ENCODE data around the gene AIPL1. TPM values are rescaled to one million over a fixed set of nuclear protein-coding genes. Genes with fewer than 3 reads are reported as not detected.

AIPL1 gene
- total and polyA plus RNA-seq, 2 of the 4 experiments (the other 2 are of a cell fraction): not detected

DNA sequence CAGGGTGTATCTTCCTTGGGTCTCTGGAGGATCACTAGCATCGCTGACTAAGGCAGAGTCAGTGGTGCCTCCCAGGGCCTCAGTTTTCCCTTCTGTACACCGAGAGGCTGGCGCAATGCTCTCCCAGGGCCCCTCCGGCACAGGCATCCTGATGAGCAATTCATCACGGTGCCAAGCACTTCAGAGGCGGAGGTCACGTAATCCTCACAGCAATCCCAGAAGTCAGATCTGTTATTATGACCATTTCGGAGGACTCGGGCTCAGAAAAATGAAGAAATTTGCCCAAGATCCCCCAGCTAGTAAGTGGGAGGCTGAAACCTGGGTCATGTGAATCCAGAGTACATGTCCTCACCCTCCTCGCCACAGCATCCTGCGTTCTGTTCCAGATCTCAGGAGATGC lies 46.5 kb downstream of the AIPL1 start:
- no TSS peak for BruUV-seq (replicated peaks)
- intact Hi-C loops (cut with micrococcal nuclease): no loop called here
- Histone ChIP-seq H2BK5ac (ENCODE audit: low read depth, low read length, poor library complexity, severe bottlenecking) (no peak overlapping the region), H3K9me1 (ENCODE audit: insufficient read depth, low read length) (no peaks in the 10 kb centered on the region), H3K27me3 (ENCODE audit: control insufficient read depth, insufficient read depth, low read length) (no peaks in the 10 kb centered on the region; the same call in 1 of the 2 replicates), H2BK120ac (ENCODE audit: low read depth, low read length) (no peak overlapping the region), H3K14ac (replicated peaks; ENCODE audit: low read depth, low read length) (no peak overlapping the region), H2BK20ac (ENCODE audit: low read depth, low read length) (no peak overlapping the region), H3K4me1 (ENCODE audit: control insufficient read depth, insufficient read depth, low read length) (no peaks in the 10 kb centered on the region), H3K4me3 (ENCODE audit: insufficient read depth, low read depth, low read length) (no peak overlapping the region), H2BK15ac (ENCODE audit: low read depth, low read length) (no peak overlapping the region), H3K36me3 (ENCODE audit: control insufficient read depth, insufficient read depth, low read length) (no peaks in the 10 kb centered on the region), H2AFZ (replicated peaks; ENCODE audit: low read length, poor library complexity) (no peak overlapping the region), H3K27ac (ENCODE audit: insufficient read depth, low read length) (no peak overlapping the region), H3K23ac (ENCODE audit: low read depth, low read length) (no peak overlapping the region), H3K79me1 (ENCODE audit: low read depth in 1 of 2, low read length in 2 of 2) (no peaks in the 10 kb centered on the region), H4K8ac (ENCODE audit: low read depth in 2 of 2, low read length in 2 of 2) (no peak overlapping the region), H2AK9ac (replicated peaks; ENCODE audit: low read depth, low read length, poor library complexity) (no peak overlapping the region), H3K9me3 (ENCODE audit: control insufficient read depth, insufficient read depth, low read length) (no peaks in the 10 kb centered on the region), H4K20me1 (ENCODE audit: insufficient read depth, low read length) (no peaks in the 10 kb centered on the region), H4K5ac (ENCODE audit: low read depth, low read length) (no peak overlapping the region), H3K56ac (ENCODE audit: extremely low read depth, insufficient read depth, low read length) (no peak overlapping the region), H2AK5ac (ENCODE audit: low read depth, low read length) (no peak overlapping the region), H3K4ac (ENCODE audit: low read depth, low read length) (no peak overlapping the region), H3K4me2 (ENCODE audit: low read depth, low read length) (no peak overlapping the region), H4K91ac (ENCODE audit: insufficient read depth, low read depth, low read length) (no peak overlapping the region), H3K18ac (ENCODE audit: low read depth, low read length) (no peak overlapping the region), H3K9ac (ENCODE audit: low read depth, low read length) (no peak overlapping the region)
- 73% methylated on average over 2 of the region's 11 CpGs; no CpG with 5 or more reads in 1 of the 2 experiments for WGBS, 2 experiments (ENCODE audit: extremely low coverage in 2 of 2, insufficient read length in 1 of 2)
- POLR2A ChIA-PET (ENCODE audit: unreplicated experiment): no interaction called here
- dilution Hi-C loops (cut with HindIII; ENCODE audit: low sequenced_read_pairs, unreplicated experiment): no loop called here
- CTCF ChIA-PET: no interaction called here
- ATAC-seq (ENCODE audit: low read depth): no peak
- in situ Hi-C loops (cut with MboI; ENCODE audit: low sequenced_read_pairs): no loop called here
- TF ChIP-seq FOS (IDR thresholded peaks at IDR 0.05; ENCODE audit: low read depth, low read length): no peak
- no peak for TF ChIP-seq MXI1 (IDR thresholded peaks at IDR 0.05; ENCODE audit: borderline replicate concordance, low read depth, low read length)
- TF ChIP-seq SMC3 (IDR thresholded peaks at IDR 0.05; ENCODE audit: low read depth, low read length): no peak
- TF ChIP-seq CEBPB (IDR thresholded peaks at IDR 0.05; ENCODE audit: low read depth, low read length): no peak
- no peak for TF ChIP-seq NFE2L2 (IDR thresholded peaks at IDR 0.05; ENCODE audit: low read depth, low read length)
- TF ChIP-seq CHD1 (IDR thresholded peaks at IDR 0.05; ENCODE audit: low read depth, low read length): no peak
- TF ChIP-seq RFX5 (IDR thresholded peaks at IDR 0.05; ENCODE audit: low read depth, low read length): no peak
- no peak for TF ChIP-seq MAZ (IDR thresholded peaks at IDR 0.05; ENCODE audit: borderline replicate concordance, low read depth, low read length)
- no peak for TF ChIP-seq MAFK (IDR thresholded peaks at IDR 0.05; ENCODE audit: low read depth, low read length)
- no peak for DNase-seq
